ENCODE data around the gene POLR2L.

POLR2L gene

DNA sequence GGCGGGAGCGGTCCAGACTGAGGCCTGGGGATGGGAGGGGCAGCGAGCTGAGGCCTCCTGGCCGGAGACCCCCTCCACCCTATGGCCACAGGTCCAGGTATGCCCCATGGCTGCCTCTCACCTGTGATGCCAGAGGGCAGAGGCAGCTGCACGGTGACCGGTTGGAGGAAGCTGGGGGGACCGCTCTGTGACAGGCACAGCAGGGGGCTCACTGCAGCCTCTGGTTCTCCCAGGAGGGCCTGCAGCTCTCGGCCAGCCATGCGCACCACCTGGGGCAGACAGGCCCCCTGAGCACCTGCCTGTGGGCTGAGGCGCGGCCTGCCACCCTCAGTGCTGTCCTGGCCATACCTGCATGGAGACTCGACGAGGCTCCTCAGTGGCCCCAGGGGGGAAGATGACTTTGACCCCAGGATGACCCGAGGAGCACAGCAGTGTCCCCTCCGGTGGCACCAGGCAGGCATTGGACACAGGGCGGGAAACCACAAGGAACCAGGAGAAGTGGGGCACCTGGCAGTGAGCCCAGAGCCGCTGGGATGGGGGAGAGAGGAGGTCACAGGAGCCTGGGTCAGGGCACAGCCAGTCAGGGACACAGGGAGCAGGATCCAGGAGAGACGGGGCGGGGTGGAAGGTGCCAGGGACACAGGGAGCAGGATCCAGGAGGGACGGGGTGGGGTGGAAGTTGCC is 41.1 kb downstream of the POLR2L start:
- TF ChIP-seq, protein P1, sequence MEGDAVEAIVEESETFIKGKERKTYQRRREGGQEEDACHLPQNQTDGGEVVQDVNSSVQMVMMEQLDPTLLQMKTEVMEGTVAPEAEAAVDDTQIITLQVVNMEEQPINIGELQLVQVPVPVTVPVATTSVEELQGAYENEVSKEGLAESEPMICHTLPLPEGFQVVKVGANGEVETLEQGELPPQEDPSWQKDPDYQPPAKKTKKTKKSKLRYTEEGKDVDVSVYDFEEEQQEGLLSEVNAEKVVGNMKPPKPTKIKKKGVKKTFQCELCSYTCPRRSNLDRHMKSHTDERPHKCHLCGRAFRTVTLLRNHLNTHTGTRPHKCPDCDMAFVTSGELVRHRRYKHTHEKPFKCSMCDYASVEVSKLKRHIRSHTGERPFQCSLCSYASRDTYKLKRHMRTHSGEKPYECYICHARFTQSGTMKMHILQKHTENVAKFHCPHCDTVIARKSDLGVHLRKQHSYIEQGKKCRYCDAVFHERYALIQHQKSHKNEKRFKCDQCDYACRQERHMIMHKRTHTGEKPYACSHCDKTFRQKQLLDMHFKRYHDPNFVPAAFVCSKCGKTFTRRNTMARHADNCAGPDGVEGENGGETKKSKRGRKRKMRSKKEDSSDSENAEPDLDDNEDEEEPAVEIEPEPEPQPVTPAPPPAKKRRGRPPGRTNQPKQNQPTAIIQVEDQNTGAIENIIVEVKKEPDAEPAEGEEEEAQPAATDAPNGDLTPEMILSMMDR (conservative IDR thresholded peaks at IDR 0.05; ENCODE audit: low read depth, low read length) = no peak
- DNase-seq (ENCODE audit: low read depth) = no peak

DNA sequence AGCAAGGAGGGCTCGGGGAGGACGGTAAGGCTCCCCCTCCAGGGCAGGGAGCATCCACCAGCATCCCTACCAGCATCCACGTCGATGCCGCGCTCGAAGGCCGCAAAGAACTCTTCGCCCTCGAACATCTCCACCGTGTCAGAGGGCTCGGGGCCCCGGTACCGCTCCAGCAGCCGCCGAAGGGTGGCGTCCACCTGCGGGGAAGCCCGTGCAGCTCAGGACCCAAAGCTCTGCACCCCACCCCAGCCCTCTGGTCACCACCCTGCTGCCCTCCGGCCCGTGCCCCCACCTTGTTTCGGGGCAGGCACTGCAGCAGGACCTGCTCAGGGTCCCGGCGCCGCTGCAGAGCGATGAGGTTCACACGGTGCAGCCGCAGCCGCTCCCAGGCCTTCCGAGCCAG is 41.9 kb downstream of the POLR2L start:
- TF ChIP-seq, protein P1 (conservative IDR thresholded peaks at IDR 0.05; ENCODE audit: low read depth, low read length) = no peak
- no peak for DNase-seq (ENCODE audit: low read depth)
- H3K4me3 ChIP-seq (ENCODE audit: low read length) = no peak overlapping the region

More for the DNA sequence above, 41.1 kb downstream of the POLR2L start:
- H3K4me3 ChIP-seq (ENCODE audit: low read length) = no peak overlapping the region

DNA sequence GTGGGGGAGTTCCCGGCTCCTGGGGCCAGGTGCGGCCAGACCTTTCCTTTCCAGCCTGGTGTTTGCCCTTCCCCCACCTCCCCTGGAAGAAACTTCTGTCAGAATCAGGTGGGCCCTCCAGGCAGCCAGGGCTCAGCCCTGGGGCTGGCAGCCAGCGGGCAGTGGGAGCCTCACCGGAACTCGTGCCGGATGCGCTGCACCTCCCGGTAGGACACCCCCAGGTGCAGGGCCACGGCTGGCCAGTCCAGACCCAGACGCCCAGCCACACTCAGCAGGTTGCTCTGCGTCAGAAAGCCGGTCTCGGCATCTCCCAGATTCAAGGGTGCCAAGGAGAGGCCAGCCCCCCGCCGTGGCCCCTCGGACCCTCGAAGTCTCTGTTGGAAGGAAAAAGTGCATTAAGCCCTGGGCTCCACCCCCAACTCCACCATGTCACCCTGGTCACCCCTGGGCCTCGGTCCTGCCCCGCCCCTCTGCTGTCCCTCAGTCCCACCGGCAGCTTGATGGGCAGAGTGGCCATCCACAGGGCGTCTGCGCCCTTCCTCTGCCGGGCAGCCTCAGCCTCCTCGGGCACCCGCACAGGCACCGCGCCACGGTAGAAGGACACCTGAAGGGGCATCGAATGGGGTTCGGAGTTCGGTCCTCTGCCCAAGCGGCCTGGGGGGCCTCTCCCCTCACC is 42.5 kb downstream of the POLR2L start:
- no peak overlapping the region for H3K4me3 ChIP-seq (ENCODE audit: low read length)
- TF ChIP-seq, protein P1 (conservative IDR thresholded peaks at IDR 0.05; ENCODE audit: low read depth, low read length) = no peak
- no peak for DNase-seq (ENCODE audit: low read depth)

DNA sequence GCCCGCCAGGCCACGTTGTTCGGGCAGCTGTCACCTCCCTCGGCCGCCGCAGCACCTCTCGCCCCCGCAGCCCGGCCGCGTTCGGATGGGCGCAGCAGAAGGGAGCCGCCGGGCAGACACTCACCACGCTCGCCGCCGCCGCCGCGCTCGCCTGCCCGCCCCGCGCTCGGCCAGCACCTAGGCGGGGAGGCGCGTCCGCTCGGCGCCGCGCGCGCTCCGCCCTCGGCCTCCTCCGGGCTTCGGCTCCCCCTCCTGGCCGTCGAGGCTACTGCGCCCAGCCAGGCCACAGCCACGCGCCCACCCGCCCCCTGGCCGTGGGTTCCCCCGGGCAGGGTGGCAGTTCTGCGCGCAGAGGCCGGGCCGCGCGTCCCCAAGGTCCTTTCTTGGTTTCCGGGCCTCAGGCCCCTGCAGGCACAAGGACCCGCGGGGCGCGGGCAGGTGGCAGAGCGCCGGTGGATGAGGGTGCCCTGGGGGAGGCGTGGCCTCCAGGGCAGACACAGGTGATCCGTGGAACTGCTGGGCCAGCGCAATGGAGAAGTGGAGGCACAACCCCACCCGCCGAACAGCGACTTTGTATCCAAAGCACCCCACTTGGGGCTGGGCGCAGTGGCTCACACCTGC is 44.1 kb downstream of the POLR2L start, which contains the start of gene SLC25A22:
SLC25A22 (minus strand) TSS at position 189 of the 621 bp plus-strand sequence. CDS start 3,275 bp downstream, outside the sequence.
- H3K4me3 ChIP-seq (ENCODE audit: low read length) = peak within 1 kb of the TSS; percentile 63
- no peak for DNase-seq (ENCODE audit: low read depth)
- TF ChIP-seq, protein P1 (conservative IDR thresholded peaks at IDR 0.05; ENCODE audit: low read depth, low read length) = peak; percentile 62

DNA sequence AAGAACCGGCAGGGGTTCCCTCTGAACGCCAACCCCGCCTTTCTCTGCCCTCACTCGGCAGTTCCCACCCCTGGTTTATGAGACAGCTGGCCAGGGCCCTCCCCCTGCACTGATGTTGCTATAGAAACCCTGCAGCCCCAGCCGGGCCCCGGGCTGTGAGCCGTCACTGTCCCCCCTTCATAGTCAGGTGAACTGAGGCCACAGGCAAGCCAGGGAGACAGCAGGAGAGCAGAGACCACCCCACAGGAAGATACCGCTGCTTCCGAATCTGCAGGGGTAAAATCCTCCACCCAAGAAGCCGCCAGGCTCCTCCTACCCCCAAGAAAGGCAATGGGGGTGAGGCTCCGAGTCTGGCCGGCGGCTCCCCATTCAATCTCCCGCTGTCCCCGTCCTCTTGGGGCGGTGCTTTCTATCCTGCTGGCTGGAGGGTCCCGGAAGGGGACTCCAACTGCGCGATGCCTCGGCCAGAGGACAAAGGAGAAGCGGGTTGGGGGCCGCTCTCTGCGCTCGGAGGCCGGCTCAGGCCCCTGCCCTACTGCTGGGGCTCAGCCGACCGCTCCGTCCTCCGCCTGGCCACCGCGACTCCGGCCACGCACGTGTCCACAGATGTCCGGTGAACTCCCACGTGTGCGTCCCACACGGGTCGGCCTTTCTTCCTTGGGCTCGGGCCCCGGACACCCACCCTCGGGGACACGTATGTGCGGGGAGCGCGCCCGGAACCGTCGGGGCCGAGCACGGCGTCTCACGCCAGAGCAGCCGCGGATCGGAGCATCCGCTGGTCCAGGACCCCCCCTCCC is 44.8 kb downstream of the POLR2L start:
- TF ChIP-seq, protein P1 (conservative IDR thresholded peaks at IDR 0.05; ENCODE audit: low read depth, low read length) = no peak
- no peak for DNase-seq (ENCODE audit: low read depth)
- peak overlapping the region; percentile 63 for H3K4me3 ChIP-seq (ENCODE audit: low read length)

DNA sequence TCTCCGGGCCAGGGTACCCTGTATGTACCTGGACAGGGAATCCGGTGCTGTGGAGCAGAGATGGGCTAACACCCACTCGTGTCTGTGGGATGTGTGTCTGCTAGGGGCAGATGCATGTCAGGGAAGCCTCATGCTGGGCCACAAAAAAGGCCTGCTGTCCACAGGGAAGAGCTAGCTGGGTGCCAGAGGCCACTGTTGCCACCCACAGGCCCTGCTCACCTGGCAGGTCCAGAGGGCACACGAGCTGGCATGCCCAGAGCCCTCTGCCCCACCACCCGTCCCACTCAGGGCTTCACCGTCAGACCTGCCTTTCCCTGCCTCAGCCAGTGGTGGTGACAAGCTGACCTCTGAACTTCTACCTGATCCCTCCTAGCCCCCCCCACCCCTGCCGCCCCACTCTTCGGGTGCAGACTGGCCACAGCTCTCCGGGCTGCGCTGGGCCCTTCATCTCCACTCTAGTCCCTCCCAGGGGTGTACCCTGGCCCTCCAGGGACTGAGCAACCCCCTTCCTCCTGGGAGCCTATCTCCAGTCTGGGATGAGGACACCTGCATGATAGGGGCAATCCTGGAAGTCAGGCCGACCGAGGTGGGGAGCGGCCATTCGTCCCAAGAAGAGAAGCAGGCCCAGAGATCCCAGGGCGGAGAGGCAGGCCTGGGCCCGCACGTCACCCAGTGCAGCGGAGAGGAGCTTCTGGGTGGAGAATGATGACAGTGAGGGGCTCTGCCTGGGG is 45.6 kb downstream of the POLR2L start:
- DNase-seq (ENCODE audit: low read depth) = no peak
- peak overlapping the region; percentile 63 for H3K4me3 ChIP-seq (ENCODE audit: low read length)
- TF ChIP-seq, protein P1 (conservative IDR thresholded peaks at IDR 0.05; ENCODE audit: low read depth, low read length) = no peak
